Left lung (tissue), 10 donors: Measurements from ENCODE around the gene TRIP6. TPM values are rescaled to one million over a fixed set of nuclear protein-coding genes. Genes with fewer than 3 reads are reported as not detected.

Source experiments
- ATAC-seq: fragments of 200-7000 bp; cut with Tn5 transposase; one replicate; pipeline ENCODE4 v1.9.1; 2020; ENCODE audit warnings: moderate library complexity
- DNase-seq, 4 donors: peaks; one replicate each; pipeline ENCODE4 v3.0.0-alpha.2; 2013 to 2020
- H3K27ac ChIP-seq, 2 donors: fragments of 200-600 bp; sonication (generic) in 1 of 2; one replicate each; pipeline versions ENCODE4 v1.5.0 to v1.8.0; 2020 to 2021
- H3K27me3 ChIP-seq, 2 donors: fragments of 200-600 bp; sonication (generic) in 1 of 2; one replicate each; pipeline versions ENCODE4 v1.5.0 to v1.8.0; 2020 to 2021
- H3K36me3 ChIP-seq, 2 donors: fragments of 200-600 bp; sonication (generic) in 1 of 2; one replicate each; pipeline versions ENCODE4 v1.5.0 to v1.8.0; 2020 to 2021
- H3K4me1 ChIP-seq, 2 donors: fragments of 200-600 bp; one replicate each; pipeline ENCODE4 v1.8.0; 2021
- H3K4me3 ChIP-seq, 2 donors: fragments of 200-600 bp; sonication (generic) in 1 of 2; one replicate each; pipeline versions ENCODE4 v1.5.0 to v1.8.0; 2020 to 2021; ENCODE audit warnings: mild to moderate bottlenecking in 1 of 2
- H3K9me3 ChIP-seq, 2 donors: fragments of 200-600 bp; sonication (generic) in 1 of 2; one replicate each; pipeline versions ENCODE4 v1.5.0 to v1.8.0; 2020 to 2021
- intact Hi-C, 2 donors: fragments of 100-400 bp; cut with DNase I; formaldehyde crosslinking; loops; one replicate each; pipeline versions ENCODE4 v1.11.2 to v1.14.2; 2022
- polyA plus RNA-seq, 6 donors: library from polyadenylated mRNA; unstranded; fragments of 120-200 nt; gene quantifications; one replicate each; pipeline ENCODE4 v1.2.1, GENCODE V29; 2013; ENCODE audit not compliant: insufficient read length in 6 of 6
- total RNA-seq, 2 donors: library from RNA; stranded (reverse); fragmentation: NEBNext Ultra II Directional; extraction: Animal tissue kit (Norgen Biotek cat#: 25700); gene quantifications; one replicate each; pipeline ENCODE4 v1.2.1, GENCODE V29; 2021
- TF ChIP-seq, protein P1 (sequence below), 2 donors: fragments of 200-600 bp; sonication (generic) in 1 of 2; IDR thresholded peaks; one replicate each; pipeline versions ENCODE4 v1.5.0 to v1.8.0; 2021; ENCODE audit warnings: antibody characterized with exemption in 2 of 2
- donor health status: DM: no; HTN: yes; CAD: no.
- donor health status: DM: no; HTN: no; CAD: no.

The TRIP6 gene
- total and polyA plus RNA-seq, 8 donors = 61.5 to 96.6 (median 76.2) TPM

DNA sequence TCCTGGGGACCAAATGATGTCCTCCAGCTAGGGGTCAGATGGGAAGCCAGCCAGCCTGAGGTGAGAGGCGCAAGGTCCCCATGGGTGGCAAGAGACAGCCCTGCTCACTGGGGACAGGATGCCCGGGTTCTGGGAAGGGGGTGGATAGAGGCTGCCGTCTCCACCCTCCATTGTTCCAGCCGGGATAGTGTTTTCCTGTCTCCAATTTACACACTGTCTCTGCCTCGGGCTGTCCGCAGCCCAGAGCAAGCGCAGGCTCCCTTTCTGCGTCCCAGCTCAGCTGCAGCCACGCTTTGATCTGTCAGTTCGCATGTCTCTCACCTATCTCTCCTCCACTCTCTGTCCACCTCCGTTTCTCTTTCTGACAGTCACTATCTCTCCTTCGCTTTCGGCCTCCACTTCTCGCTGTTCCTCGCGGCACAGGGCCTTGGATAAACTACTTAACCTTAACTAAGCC is 41.9 kb upstream of the TRIP6 start:
- intact Hi-C loops = no loop called here
- Histone ChIP-seq H3K9me3 (no peaks in the 10 kb centered on the region), H3K4me1 (peaks cover 5 to 44% of the 10 kb centered on the region in 2 donors), H3K36me3 (peaks cover 0 to 37% of the 10 kb centered on the region in 2 donors), H3K27me3 (peaks cover 0 to 44% of the 10 kb centered on the region in 2 donors), H3K27ac (peak overlapping the region; percentile 73 to 75), H3K4me3 (peak overlapping the region; percentile 61 to 62)
- TF ChIP-seq, protein P1, sequence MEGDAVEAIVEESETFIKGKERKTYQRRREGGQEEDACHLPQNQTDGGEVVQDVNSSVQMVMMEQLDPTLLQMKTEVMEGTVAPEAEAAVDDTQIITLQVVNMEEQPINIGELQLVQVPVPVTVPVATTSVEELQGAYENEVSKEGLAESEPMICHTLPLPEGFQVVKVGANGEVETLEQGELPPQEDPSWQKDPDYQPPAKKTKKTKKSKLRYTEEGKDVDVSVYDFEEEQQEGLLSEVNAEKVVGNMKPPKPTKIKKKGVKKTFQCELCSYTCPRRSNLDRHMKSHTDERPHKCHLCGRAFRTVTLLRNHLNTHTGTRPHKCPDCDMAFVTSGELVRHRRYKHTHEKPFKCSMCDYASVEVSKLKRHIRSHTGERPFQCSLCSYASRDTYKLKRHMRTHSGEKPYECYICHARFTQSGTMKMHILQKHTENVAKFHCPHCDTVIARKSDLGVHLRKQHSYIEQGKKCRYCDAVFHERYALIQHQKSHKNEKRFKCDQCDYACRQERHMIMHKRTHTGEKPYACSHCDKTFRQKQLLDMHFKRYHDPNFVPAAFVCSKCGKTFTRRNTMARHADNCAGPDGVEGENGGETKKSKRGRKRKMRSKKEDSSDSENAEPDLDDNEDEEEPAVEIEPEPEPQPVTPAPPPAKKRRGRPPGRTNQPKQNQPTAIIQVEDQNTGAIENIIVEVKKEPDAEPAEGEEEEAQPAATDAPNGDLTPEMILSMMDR (IDR thresholded peaks at IDR 0.05) = no peak
- DNase-seq = no peak
- peak; percentile 5 for ATAC-seq

DNA sequence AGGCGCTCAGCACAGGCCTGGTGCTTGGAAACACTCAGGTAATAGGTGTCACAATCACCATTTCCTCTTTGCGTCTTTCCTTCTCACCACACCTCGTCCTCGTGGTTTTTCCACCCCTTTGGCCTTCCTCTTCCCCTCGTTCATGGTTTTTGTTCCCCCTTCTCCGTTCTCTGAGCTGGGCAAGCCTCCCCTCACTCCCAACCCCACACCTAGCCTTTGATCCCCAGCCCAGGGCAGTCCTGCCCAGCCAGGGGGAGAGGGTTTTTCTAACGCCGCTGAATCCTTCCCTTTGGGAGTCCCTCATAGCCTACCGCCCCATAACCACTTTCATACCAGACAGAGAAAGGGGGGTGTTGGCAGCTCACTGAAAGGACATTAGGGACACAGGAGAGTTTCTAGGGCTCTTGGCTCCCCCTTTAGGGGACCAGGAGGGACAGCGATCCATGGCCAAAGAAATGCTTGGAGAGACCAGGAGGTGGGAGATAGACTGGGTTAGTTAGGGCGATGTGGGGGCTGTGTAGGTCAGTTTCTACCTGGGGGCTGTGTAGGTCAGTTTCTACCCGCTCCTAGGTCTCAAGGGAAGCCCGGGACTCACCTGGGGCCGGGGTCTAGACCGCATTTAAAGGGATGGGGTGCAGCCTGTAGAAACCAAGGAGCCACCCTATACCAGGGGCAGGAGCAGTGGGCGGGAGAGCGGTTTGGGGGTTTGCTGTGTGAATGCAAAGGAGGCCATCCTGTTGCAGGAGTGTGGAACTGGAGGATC is 41.3 kb upstream of the TRIP6 start:
- ATAC-seq (peak; percentile 15), DNase-seq (peak in 1 of 4 donors; percentile 77)
- Histone ChIP-seq H3K27ac (peak overlapping the region; percentile 73 to 75), H3K36me3 (peaks cover 0 to 30% of the 10 kb centered on the region in 2 donors), H3K27me3 (peaks cover 0 to 44% of the 10 kb centered on the region in 2 donors), H3K4me1 (peaks cover 5 to 44% of the 10 kb centered on the region in 2 donors), H3K9me3 (no peaks in the 10 kb centered on the region), H3K4me3 (peak overlapping the region; percentile 61 to 62)
- intact Hi-C loops = no loop called here
- TF ChIP-seq, protein P1 (IDR thresholded peaks at IDR 0.05) = no peak

DNA sequence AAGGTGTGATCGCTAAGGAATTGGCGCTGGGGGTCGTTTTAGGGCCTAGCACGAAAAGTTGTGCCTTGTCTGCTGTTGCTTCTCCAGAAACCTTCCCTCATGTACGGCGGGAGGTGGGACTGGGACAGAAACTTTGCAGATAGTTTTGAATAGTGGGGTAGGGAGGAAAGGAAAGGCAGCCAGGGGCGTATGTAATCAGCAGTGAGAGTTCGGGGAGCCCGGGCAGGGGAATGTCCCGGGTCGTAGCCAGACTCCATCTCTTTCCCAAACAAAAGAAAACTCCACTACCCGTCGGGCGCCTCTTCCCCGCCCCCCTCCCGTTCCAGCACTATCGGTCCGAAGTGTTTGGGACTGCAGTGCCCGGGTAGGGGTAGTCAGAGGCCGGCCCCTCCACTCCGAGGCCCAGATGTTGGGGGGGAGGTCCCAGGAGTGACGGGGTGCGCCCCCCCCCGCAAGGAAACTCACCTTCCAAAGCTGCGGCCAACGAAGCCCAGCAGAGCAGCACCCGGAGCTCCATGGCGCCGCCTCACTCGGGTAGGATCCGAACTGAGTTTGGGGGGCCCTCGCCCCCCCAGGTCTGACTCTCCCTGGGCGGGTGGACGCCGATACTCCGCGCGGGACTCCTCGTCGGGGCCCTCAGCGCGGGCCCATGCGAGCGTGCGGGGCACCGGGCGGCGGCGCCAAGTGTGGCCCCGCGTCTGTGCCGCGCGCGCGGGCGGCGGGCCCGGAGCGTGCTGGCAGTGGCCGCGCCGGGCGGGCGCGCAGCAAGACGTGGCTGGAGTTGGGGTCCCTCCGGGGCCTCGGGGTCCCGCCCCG is 40.5 kb upstream of the TRIP6 start:
- intact Hi-C loops = no loop called here
- no peaks in the 10 kb centered on the region for H3K9me3 ChIP-seq
- peaks cover 5 to 44% of the 10 kb centered on the region in 2 donors for H3K4me1 ChIP-seq
- TF ChIP-seq, protein P1 (IDR thresholded peaks at IDR 0.05) = no peak
- ATAC-seq (peak; percentile 6), DNase-seq (no peak)
- H3K27me3 ChIP-seq = peaks cover 0 to 44% of the 10 kb centered on the region in 2 donors
- peak overlapping the region; percentile 73 to 75 for H3K27ac ChIP-seq
- peak overlapping the region; percentile 61 to 62 for H3K4me3 ChIP-seq
- H3K36me3 ChIP-seq = peaks cover 0 to 23% of the 10 kb centered on the region in 2 donors

DNA sequence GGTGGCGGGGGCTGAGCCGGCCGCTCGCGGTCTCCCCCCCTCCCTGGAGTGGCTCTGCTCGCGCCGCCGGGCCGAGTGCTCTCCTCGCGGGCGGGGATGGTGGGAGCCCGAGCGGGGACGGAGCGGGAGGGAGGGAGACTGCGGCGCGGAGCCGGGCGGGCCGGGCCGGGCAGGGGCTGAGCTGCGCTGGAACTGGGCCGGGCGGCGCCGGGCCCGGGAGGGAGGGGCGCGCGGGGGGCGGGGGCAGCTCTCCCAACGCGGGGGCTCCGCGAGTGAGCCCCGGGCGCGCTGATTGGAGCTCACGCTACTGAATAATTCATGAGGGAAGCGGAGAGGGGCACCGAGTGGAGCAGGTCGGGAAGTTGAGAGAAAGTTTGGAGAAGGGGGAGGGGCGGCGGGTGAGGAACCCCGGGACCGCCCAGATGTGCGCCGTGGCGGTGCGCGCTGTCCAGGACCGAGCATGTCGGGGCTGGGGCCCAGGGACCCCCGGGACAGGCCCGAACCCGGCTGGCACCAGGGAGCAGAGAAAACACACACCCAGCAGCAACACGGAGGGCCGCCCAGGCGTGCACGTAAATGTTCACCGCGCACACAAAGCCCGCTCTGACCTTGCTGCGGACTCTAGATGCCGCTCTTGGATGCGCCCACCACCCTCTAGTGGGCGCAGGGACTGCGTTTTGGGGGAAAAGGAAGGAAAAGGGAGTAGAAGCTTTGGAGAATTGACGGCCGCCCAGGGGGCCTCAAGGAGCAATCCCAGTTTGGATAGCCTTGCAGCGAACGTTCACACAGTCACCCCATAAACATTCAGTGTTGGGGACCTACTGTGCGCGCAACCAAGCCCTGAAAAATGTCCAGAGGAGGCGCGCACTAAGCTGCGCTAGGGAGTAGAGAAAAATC is 39.6 kb upstream of the TRIP6 start, which contains the start of gene EPHB4:
Gene EPHB4 (minus strand): TSS at position 194 of the 897 bp plus-strand sequence. CDS start 493 bp downstream, outside the sequence.
- Histone ChIP-seq H3K27me3 (peaks cover 0 to 44% of the 10 kb centered on the region in 2 donors), H3K4me1 (peaks cover 5 to 44% of the 10 kb centered on the region in 2 donors), H3K9me3 (no peaks in the 10 kb centered on the region), H3K27ac (peak within 1 kb of the TSS; percentile 73 to 75), H3K36me3 (peaks cover 0 to 14% of the 10 kb centered on the region in 2 donors), H3K4me3 (peak within 1 kb of the TSS; percentile 61 to 62)
- peak; percentile 87 to 96 (median 90) for DNase-seq
- TF ChIP-seq, protein P1 (IDR thresholded peaks at IDR 0.05) = no peak
- ATAC-seq = peak; percentile 87
- intact Hi-C loops = no loop called here
